ENCODE results near the gene LSM7. TPM values are rescaled to one million over a fixed set of nuclear protein-coding genes. Genes with fewer than 3 reads are reported as not detected.

The LSM7 gene
- total RNA-seq, 4 donors from 2014 or later: 57.2 to 140 (median 94.9) TPM

DNA sequence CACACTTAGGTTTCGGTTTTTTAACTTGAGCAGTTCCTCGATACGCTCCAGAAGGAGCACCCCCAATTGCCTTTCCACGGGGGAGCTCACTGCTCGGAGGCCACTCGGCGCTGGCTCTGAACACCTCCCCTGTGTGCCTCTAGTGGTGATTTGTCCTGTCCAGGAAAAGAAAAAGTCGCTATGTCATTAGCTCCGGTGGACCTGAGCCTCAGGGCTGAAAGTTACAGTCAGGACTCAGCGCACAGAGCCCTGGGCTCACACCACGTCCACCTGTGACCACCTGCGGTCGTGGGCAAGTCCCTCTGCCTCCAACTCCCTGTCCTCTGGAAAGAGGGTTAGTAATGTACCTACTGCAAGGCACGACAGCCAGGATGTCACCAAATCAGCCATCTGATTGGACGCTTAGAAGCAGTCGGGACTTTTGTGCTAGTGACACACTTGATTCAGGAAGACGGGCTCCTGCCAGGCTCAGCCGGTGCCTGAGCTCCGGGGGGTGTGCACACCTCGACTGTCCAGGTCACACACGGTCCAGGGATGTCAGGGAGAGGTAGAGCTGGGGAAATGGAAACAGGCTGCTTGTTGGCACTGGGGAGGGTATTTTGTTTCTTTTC lies 27.8 kb upstream of the LSM7 start:
- DNase-seq (ENCODE audit: low spot score in 2 of 2): no peak
- intact Hi-C loops (cut with DNase I; ENCODE audit: low total_unique reads): no loop called here
- 80% methylated on average over 21 of the region's 21 CpGs for WGBS, 2 donors
- H3K4me3 ChIP-seq (ENCODE audit: low read depth, poor library complexity, severe bottlenecking): no peak overlapping the region
- TF ChIP-seq POLR2A (IDR thresholded peaks at IDR 0.05): no peak
- TF ChIP-seq, protein P1, sequence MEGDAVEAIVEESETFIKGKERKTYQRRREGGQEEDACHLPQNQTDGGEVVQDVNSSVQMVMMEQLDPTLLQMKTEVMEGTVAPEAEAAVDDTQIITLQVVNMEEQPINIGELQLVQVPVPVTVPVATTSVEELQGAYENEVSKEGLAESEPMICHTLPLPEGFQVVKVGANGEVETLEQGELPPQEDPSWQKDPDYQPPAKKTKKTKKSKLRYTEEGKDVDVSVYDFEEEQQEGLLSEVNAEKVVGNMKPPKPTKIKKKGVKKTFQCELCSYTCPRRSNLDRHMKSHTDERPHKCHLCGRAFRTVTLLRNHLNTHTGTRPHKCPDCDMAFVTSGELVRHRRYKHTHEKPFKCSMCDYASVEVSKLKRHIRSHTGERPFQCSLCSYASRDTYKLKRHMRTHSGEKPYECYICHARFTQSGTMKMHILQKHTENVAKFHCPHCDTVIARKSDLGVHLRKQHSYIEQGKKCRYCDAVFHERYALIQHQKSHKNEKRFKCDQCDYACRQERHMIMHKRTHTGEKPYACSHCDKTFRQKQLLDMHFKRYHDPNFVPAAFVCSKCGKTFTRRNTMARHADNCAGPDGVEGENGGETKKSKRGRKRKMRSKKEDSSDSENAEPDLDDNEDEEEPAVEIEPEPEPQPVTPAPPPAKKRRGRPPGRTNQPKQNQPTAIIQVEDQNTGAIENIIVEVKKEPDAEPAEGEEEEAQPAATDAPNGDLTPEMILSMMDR (IDR thresholded peaks at IDR 0.05): no peak

DNA sequence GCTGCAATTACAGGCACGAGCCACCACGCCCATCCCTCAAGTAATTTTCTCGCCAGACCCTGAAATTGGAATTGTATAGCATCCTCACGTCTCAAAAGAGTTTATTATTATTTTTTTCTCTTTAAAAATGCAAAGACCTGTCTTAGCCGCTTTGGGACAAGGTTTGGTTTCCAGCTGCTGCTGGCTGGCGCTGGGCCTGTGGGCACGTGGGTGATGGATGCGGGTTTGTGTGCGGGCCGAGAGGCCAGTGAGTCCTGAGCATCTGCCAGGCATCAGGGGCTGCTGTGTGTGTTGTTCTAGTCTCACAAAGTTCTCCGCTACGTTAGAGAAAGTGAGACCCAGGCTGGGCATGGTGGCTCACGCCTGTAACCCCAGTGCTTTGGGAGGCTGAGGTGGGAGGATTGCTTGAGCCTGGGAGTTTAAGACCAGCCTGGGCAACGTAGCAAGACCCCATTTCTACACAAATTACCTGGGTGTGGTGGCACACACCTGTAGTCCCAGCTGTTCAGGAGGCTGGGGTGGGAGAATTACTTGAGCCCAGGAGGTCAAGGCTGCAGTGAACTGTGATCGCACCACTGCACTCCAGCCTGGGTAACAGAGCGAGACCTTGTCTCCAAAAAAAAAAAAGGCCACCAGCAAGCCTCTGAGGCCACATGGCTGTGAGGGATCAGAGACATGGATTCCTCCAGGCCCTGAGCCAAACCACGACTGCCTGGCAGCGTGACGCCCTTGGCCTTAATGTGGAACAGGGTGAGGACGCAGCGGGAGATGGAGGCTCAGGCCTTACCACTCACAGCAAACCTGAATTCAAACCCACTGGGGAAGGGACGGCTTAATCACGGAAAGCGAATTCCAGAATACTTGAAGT lies 27.0 kb upstream of the LSM7 start:
- intact Hi-C loops (cut with DNase I; ENCODE audit: low total_unique reads): no loop called here
- 76 to 79% methylated on average over 24 of the region's 24 CpGs for WGBS, 2 donors
- DNase-seq (ENCODE audit: low spot score in 2 of 2): no peak
- TF ChIP-seq, protein P1 (IDR thresholded peaks at IDR 0.05): no peak
- TF ChIP-seq POLR2A (IDR thresholded peaks at IDR 0.05): no peak
- no peak overlapping the region for H3K4me3 ChIP-seq (ENCODE audit: low read depth, poor library complexity, severe bottlenecking)

DNA sequence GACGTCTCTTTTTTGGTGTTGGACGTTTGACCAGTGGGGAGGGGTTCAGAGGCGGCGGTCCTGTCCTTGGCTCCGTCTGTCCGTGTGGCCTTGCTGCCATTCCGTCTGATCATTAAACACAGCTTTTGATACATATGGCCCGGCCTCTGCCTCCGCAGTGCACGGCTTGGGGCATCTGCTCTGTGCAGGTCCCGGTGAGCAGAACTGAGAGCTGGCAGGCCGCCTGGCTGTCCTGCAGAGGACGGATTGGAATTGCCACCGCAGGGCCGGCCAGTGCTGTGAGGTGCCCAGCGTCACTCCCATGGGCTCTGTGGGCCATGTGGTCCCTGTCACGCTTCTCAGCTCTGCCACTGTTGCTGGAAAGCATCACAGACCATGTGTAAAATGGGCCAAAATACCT lies 26.3 kb upstream of the LSM7 start:
- no peak for DNase-seq (ENCODE audit: low spot score in 2 of 2)
- intact Hi-C loops (cut with DNase I; ENCODE audit: low total_unique reads): no loop called here
- WGBS, 2 donors: 89% methylated on average over 16 to 17 of the region's 17 CpGs

GRCh38 chr19:2353887-2354592 lies 25.7 kb upstream of the LSM7 start:
- DNase-seq (ENCODE audit: low spot score in 2 of 2): no peak
- intact Hi-C loops (cut with DNase I; ENCODE audit: low total_unique reads): no loop called here
- 88 to 93% methylated on average over 23 to 32 of the region's 34 CpGs for WGBS, 2 donors
- TF ChIP-seq, protein P1 (IDR thresholded peaks at IDR 0.05): no peak
- no peak for TF ChIP-seq POLR2A (IDR thresholded peaks at IDR 0.05)
- H3K4me3 ChIP-seq (ENCODE audit: low read depth, poor library complexity, severe bottlenecking): no peak overlapping the region

More for the DNA sequence above, 26.3 kb upstream of the LSM7 start:
- H3K4me3 ChIP-seq (ENCODE audit: low read depth, poor library complexity, severe bottlenecking): no peak overlapping the region
- TF ChIP-seq, protein P1 (IDR thresholded peaks at IDR 0.05): no peak
- TF ChIP-seq POLR2A (IDR thresholded peaks at IDR 0.05): no peak

DNA sequence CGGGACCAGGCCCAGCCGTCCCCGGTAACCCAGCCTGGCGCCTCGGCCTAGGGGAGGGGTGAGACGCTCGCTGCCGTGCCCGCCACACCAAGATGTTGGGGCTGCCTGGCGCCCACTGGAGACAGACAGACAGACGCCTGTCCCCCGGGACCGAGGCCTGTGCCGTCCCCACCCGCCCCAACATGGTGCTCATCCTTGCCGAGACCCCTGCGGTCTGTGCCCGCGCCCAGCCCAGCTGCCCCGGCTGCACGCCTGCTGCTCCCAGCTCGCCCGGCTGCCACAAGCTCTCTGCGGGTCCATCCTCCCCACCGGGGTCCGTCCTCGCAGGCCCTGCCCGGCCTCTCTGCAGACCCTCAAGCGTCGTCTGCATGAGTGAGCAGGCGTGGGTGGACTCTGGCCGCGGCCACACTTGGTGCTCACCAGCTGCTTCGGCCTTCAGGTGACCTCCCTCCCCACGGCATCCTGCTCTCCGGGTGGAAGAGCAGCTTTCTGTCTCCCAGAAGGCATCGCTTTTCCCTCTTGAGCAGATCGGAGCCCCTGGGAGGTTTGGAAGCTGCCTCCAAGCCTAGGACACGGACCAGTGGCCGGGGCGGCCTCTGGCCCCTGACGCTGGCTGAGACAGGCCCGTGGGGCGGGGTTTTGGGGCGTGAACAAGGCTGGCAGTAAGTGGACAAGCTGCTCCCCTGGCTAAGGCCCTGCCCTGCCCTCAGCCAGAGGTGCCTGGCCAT lies 24.9 kb upstream of the LSM7 start:
- intact Hi-C loops (cut with DNase I; ENCODE audit: low total_unique reads): no loop called here
- TF ChIP-seq, protein P1 (IDR thresholded peaks at IDR 0.05): no peak
- no peak for TF ChIP-seq POLR2A (IDR thresholded peaks at IDR 0.05)
- no peak overlapping the region for H3K4me3 ChIP-seq (ENCODE audit: low read depth, poor library complexity, severe bottlenecking)
- DNase-seq (ENCODE audit: low spot score in 2 of 2): no peak
- WGBS, 2 donors: 92 to 98% methylated on average over 9 to 30 of the region's 45 CpGs

Data from lower leg skin (tissue), 4 donors.